M059J (cell line): ENCODE data around the gene SOAT2. TPM values are rescaled to one million over a fixed set of nuclear protein-coding genes. Genes with fewer than 3 reads are reported as not detected.

Source experiments
- total RNA-seq: library from RNA; depleted of rRNA; stranded (reverse); fragments of >200 nt; shearing (Covaris generic); gene quantifications from 2 replicates; pipeline ENCODE4 v1.2.3, GENCODE V29; 2014; rRNA removed

The SOAT2 gene
- total RNA-seq, 1 experiment from 2014 or later: not detected

Other genes with a start within 250 kb of the SOAT2 start
- gene KRT8, start 198.4 kb upstream of the SOAT2 start, total RNA-seq: 38.8 and 54.8 TPM in 2 replicates
- 643 and 924 TPM in 2 replicates for gene KRT18, start 154.4 kb upstream of the SOAT2 start, total RNA-seq
- 248 and 279 TPM in 2 replicates for gene EIF4B, start 97.0 kb upstream of the SOAT2 start, total RNA-seq
- 31.1 and 39.9 TPM in 2 replicates for gene TNS2, start 53.4 kb upstream of the SOAT2 start, total RNA-seq
- 11.2 and 15.4 TPM in 2 replicates for gene SPRYD3, start 24.1 kb upstream of the SOAT2 start, total RNA-seq
- 318 and 394 TPM in 2 replicates for gene IGFBP6, start 5.8 kb upstream of the SOAT2 start, total RNA-seq
- gene ZNF740, start 77.2 kb downstream of the SOAT2 start, total RNA-seq: 9.5 and 11.7 TPM in 2 replicates
- gene CSAD, start 77.4 kb downstream of the SOAT2 start, total RNA-seq: 0.89 and 2.6 TPM in 2 replicates
- not detected in 2 replicates for gene ITGB7, start 103.8 kb downstream of the SOAT2 start, total RNA-seq
- 16.7 and 22.1 TPM in 2 replicates for gene RARG, start 128.7 kb downstream of the SOAT2 start, total RNA-seq
- 2.9 and 9.0 TPM in 2 replicates for gene ESPL1, start 164.8 kb downstream of the SOAT2 start, total RNA-seq
- 404 and 498 TPM in 2 replicates for gene PFDN5, start 192.1 kb downstream of the SOAT2 start, total RNA-seq
- 43.6 and 53.1 TPM in 2 replicates for gene MYG1, start 196.2 kb downstream of the SOAT2 start, total RNA-seq
- 34.7 and 51.6 TPM in 2 replicates for gene AAAS, start 218.1 kb downstream of the SOAT2 start, total RNA-seq
- gene SP7, start 232.9 kb downstream of the SOAT2 start, total RNA-seq: not detected in 2 replicates